GM18511 (cell line): ENCODE results near the gene CTSS.
"Not testable (repeated sequence)": the region's sequence is repeated elsewhere in the genome, so short reads cannot be mapped to it uniquely, and the experiment has no call there.

Experiments
- ATAC-seq: cut with Tn5 transposase; IDR thresholded peaks from one replicate; pipeline ENCODE4 v1.9.1; 2021; ENCODE audit warnings: mild to moderate bottlenecking, moderate library complexity; ENCODE audit not compliant: unreplicated experiment

The CTSS gene

DNA sequence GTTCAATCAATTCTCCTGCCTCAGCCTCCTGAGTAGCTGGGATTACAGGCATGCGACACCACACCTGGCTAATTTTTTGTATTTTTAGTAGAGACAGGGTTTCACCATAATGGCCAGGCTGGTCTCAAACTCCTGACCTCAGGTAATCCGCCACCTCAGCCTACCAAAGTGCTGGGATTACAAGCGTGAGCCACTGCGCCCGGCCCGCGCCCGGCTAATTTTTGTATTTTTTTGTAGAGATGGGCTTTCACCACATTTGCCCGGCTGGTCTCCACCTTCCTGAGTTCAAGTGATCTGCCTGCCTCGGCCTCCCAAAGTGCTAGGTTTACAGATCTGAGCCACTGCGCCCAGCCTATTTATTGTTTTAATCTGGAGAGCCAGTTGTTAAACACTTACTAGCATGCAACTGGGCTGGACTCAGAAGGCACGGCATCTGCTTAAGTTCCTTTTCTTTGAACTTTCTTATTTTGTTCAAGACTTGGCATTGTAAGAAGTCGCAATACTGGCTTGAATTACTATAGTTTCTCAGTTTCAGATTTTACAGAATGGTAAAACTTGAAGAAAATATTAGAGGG lies 10.4 kb upstream of the CTSS start:
- not testable (repeated sequence) for ATAC-seq

DNA sequence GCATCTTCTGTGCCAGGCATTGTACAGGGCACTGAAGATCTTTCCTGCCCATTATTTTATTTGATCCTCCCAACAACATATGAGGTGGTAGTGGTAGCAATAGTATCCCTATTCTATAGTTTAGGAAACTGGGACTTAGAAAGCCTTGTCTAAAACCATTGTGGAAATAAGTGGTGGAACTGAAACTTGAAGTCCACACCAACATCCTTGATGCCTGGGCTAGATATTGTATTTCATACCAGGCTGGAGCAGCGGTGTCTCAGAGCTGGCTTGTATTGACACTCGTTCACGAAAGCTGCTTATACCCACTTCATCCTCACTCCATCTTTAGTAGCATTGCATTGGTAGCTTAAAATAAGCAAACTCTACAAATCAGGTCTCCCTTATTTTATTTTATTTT lies 9.7 kb upstream of the CTSS start:
- ATAC-seq, result no peak

DNA sequence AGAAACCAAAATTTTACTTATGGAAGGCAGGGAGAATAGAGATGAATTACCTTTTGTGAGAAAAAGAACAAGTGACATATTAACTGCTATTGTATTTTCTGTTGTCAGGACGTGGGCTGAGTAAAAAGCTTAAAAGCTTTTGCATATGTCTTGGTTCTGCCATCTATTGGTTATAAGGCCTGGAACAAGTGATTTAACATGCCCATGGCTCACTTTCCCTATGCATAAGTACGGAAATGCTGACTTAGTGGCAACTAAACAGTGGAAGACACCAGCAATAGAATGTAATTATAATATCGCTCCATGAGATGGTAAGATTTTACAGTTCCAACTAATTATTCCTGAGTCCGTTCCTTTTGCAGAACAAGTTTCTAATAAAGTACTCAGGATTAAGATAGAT lies 6.7 kb upstream of the CTSS start:
- ATAC-seq, result no peak

DNA sequence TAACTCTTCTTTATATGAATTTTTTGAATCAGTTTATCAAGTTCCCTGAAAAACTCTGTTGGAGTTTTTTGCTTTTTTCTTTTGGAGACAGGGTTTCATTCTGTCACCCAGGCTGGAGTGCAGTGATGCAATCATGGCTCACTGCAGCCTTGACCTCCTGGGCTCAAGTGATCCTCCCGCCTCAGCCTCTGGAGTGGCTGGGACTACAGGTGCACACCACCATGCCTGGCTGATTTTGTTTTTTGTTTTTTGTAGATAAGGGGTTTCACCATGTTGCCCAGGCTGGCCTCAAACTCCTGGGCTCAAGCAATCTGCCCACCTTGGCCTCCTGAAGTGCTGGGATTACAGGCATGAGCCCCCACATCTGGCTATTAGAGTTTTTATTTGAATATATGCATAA lies 2.1 kb upstream of the CTSS start:
- not testable (repeated sequence) for ATAC-seq

DNA sequence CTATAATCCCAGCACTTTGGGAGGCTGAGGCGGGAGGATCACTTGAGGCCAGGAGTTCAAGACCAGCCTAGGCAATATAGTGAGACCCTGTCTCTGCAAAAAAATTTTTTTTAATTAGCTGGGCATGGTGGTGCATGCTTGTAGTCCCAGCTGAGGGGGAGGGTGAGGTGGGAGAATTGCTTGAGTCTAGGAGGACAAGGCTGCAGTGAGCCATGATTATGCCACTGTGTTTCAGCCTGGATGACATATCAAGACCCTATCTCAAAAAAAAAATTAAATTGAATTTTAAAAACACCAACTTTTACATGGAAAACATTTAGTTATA lies 361 bp upstream of the CTSS start:
- ATAC-seq, result peak; percentile 28

DNA sequence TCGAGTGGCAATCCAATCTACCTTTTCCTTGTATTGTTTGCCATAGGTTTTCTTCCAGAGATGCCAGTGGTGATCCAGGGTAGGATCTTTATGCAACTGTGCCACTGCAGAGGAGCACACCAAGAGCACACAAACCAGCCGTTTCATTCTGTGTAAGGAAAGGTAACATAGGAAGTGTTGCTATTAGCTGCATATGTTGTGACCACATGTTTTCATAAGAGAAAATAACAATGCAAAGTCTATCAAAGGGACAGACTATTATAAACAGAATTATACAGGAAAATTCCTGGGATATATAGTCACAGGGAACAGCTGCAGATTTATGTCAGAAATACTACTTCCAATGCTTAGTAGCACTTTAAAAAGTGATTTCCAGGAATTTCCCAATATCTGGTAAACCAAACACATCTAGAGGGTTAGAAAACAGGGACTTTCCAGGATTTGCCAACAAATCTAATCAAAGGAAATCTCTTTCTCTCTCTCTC lies 919 bp downstream of the CTSS start:
- ATAC-seq, result peak; percentile 44

DNA sequence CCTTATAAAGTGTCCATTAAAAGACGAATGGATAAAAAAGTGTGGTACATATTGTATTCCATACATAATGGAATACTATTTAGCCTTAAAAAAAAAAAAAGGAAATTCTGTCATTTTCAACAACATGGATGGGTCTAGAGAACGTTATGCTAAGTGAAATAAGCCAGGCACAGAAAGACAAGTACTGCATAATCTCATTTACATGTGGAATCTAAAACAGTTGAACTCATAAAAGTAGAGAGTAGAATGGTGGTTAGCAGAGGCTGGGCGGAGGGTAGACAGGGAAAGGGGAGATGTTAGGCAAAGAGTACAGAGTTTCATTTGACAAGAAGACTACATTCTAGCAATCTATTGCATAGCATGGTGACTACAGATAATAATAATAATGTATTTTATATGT lies 2.6 kb downstream of the CTSS start:
- no peak for ATAC-seq

DNA sequence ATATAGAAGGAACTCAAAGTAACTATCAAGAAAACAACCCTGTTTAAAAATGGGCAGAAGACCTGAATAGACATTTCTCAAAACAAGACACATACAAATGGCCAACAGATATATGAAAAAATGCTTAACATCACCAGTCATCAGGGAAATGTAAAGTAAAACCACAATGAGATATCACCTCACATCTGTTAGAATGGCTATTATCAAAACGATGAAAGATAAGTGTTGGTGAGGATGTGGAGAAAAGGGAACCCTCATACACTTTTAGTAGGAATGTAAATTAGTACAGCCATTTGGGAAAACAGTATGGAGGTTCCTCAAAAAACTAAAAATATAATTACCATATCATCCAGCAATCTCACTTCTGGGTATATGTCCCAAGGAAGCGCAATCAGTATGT lies 3.0 kb downstream of the CTSS start:
- no peak for ATAC-seq

DNA sequence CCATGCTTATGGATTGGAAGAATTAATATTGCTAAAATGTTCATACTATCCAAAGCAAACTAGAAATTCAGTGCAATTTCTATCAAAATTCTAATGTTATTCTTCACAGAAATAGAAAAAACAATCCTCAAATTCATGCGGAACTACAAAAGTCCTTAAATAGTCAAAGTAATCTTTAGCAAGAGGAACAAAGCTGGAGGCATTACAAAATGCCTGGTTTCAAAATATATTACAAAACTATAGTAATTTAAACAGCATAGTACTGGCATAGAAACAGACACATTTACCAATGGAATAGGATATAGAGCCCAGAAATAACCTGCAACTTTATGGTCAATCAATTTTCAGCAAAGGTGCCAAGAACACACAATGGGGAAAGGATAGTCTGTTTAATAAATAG lies 3.8 kb downstream of the CTSS start:
- ATAC-seq, result no peak

DNA sequence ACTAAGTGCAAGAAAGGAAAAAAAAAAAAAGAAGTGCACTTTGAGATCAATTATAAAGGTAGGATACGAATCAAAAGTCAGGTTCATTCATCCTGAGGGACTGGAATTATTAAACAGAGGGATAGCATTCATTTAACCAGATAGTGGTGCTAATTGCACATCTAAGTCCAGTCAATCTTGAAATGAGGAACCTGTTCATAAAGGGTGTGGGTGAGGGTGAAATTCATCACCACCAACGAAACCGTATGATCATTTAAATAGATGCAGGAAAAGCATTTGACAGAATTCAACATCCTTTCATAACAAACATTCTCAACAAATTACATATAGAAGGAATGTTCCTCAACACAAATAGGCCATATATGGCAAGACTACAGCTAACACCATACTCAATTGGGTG lies 5.6 kb downstream of the CTSS start:
- ATAC-seq, result no peak

DNA sequence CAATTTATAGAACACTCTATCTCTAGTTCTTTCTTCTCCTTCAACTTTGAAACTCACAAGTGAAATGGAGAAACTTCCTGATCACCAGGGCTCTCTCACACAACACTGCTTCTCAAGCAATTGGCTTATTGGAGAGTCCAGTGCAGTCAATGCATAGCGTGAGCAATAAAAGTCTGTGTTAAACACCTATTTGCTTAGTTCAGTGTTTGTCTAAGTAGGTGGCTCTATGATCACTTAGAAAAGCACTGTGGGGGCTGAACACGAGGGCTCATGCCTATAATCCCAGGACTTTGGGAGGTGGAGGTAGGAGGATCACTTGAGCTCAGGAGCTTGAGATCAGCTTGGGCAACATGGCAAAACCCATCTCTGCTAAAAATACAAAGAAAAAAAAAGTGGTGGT lies 12.2 kb downstream of the CTSS start:
- ATAC-seq, result no peak

DNA sequence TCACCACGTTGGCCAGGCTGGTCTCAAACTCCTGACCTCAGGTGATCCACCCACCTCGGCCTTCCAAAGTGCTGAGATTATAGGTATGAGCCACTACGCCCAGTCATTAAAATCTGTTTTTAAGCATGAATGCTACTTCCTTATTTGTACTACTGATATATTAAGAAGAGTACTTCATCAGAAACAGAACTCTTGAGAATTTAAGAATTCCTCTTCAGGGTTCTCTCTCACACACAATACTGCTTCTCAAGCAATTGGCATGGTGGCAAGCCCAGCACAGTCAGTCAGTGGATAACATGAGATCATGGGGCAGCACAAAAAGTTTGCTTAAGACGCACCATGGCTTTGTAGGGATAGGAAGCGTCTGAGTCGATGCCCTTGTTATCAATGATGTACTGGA lies 14.1 kb downstream of the CTSS start:
- ATAC-seq, result no peak

DNA sequence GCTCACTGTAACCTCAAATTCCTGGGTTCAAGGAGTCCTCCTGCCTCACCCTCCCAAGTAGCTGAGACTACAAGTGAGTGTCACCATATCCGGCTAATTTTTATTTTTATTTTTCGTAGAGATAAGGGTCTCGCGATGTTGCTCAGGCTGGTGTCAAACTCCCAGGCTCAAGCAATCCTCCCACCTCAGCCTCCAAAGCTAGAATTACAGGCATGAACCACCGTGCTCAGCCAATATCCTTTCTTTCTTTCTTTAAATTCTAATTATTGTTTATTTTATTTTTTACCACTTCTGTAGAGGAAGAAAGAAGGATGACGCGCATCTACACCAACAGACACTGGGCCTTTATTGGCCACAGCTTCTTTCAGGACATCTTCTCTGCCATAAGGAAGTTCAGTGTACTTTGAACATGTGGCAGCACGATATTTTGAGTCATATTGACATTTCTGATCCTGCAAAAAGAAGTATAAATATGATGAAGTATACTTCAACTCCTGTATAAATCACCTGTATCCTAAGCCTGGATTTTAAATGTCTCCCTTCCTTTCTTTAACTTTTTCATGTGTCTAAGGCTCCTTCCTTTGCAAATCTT lies 15.8 kb downstream of the CTSS start:
- ATAC-seq, result no peak

DNA sequence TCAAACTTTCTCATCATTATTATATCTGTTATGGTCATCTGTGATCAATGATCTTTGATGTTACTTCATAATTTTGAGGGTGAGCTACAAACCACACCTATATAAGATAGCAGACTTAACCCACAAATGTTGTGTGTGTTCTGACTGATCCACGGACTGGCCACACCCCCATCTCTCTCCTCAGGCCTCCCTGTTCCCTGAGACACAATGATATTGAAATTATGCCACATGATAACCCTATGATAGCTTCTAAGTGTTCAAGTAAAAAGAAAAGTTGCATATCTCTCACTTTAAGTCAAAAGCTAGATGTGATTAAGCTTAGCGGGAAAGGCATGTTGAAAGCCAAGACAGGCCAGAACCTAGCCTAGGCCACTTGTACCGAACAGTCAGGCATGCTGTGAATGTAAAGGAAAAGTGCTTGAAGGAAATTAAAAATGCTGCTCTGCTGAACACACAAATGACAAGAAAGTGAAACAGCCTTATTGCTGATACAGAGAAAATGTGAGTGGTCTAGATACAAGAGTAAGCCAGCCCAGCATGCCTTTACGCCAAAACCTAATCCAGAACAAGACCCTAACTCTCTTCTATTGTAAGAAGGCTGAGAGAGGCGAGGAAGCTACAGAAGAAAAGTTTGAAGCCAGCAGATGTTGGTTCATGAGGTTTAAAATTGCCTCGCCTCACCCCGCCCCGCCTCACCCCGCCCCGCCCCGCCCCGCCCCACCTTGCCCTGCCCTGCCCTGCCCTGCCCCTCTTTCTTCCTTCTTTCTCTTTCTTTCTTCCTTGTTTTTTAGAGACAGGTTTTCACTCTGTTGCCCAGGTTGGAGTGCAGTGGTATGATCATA lies 16.5 kb downstream of the CTSS start:
- ATAC-seq, result no peak

DNA sequence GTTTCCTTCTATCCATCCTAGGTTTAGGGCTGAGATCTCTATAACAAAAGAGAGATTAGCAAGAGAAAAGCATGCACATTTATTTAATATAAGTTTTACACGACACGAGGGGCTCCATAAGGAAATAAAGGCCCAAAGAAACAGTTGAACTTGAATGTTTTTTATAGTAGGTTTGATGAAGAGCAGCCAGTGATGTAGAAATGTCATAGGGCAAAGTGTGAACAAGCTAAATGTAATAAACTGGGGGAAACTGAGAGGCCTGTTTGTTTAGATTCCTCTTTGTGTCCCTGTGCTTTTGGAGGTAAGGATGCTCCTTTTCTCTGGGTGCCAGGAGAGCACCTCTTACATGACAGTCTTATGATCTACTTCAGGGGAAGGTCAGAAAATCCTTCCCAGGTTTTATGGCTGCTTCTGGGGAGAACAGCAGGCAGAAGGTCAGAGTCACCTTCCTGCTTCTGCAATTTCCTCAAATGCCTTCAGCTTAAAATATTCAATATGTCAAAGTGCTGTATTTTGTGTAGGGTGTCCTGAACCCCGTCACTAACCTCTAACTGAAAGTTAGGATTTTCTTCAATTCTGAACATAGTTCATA lies 35.4 kb downstream of the CTSS start:
- ATAC-seq, result no peak

DNA sequence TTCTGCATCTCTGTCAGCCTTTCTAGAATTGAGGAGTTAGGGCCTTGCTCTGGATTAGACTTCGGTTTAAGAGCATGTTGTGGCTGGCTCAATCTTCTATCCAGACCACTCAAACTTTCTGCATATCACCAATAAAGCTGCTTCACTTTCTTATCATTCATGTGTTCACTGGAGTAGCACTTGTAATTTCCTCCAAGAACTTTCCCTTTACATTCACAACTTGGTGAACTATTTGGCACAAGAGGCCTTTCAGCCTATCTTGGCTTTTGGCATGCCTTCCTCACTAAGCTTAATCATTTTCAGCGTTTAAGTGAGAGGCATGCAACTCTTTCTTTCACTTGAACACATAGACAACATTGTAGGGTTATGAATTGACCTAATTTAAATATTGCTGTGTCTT lies 41.2 kb downstream of the CTSS start:
- ATAC-seq, result no peak

DNA sequence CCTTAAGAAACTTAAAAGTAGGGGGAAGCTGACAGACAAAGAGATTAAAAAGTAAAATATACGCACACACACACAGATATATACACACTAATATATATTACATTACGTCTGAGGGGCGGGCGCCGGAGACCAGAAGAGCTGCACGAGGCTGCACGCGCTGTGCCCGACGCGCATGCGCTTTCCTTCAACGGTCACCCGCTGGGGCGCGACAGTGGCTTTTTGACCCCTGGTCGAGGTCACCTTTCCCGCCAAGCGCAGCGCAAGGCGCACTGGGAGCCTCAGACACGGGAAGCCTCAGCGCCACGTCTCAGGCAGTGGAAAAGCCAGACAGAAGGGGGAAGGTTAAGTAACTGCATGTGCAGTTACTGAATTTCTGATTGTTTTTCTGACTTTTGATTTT lies 44.9 kb downstream of the CTSS start, which contains the start of gene HORMAD1:
TSS of gene HORMAD1 (minus strand) at position 193 of the 400 bp plus-strand sequence. CDS start 1,390 bp downstream, outside the sequence.
- no peak for ATAC-seq

DNA sequence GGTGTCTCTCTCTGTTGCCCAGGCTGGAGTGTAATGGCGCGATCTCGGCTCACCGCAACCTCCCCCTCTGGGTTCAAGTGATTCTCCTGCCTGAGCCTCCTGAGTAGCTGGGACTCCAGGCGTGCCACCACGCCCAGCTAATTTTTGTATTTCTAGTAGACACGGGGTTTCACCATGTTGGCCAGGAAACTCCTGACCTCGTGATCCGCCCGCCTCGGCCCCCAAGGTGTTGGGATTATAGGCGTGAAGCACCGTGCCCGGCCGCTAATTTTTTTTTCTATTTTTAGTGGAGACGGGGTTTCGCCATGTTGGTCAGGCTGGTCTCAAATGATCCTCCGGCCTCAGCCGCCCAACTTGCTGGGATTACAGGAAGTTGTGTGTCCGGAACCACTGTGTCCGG lies 45.5 kb downstream of the CTSS start:
- ATAC-seq, result no peak

DNA sequence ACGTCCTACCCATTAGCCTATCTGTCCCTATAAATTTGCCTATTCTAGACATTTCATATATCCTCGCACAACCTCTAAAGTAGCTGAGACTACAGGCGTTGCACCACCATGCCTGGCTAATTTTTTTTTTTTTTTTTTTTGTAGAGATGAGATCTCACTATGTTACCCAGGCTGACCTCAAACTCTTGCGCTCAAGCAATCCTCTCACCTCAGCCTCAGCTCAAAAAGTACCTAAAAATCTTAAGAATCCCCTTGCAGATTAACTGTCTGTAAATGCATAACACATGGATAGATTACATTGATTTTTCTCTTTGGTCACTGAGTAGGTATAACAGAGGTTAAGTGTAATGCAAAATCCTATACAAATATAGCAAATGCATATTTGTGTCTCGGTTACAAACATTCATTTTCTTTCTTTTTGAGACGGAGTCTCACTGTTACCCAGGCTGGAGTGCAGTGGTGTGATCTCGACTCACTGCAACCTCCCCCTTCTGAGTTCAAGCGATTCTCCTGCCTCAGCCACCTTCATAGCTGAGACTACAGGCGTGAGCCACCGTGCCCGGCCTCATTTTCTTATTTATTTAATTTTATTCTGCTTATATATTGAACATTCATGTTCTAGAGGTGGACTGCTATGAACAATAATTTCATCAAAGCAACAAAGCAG lies 47.2 kb downstream of the CTSS start:
- ATAC-seq, result no peak

DNA sequence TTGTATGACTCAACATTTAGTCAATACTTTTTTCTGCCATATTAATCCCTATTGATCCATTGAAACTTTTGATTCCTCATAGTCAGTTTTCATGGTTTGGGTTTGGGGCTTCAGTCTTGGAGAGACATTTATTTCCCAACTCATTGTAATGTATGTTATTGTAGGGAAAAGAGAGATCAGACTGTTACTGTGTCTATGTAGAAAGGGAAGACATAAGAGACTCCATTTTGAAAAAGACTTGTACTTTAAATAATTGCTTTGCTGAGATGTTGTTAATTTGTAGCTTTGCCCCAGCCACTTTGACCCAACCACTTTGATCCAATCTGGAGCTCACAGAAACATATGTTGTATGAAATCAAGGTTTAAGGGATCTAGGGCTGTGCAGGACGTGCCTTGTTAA lies 56.5 kb downstream of the CTSS start:
- ATAC-seq, result not testable (repeated sequence)

DNA sequence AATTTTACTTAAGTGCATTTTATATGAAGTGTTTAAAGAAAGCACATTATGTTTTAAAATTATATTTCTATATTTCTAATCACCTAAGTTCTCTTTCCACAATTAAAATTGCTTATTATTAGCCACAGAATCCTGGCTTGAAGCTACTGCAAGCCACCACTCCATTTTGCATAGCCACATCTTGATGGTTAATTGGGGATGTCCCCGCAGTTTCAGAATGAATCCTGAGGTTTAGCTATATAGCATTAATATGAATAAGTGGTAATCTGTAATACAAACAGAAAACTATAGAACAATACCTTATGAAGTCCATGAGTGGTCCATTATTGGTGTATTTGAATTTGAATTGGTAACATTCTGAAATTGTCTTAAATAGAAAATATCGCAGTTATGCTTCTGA lies 57.0 kb downstream of the CTSS start:
- ATAC-seq, result peak; percentile 60
